ENCODE data around the gene CDKAL1.

DNA sequence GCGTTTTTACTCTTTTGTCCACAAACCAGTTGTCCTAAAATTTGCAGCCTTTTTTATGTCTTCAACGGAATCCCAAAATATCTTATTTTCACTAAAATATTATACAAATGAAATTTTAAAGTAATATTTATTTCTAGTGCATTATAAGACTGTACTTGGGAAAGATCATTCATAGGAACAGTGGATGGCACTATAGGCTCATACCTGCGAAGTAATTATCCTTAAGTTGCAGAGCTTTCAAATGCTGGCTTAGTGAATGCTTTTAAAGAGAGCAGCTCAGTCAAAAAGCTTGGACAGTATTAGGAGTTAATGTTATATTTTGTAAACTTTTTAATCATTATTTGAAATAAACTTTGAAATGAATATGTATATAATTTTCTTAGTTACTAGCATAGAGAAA lies 254.9 kb downstream of the CDKAL1 start:
- TF ChIP-seq ZNF274 (IDR thresholded peaks at IDR 0.05; ENCODE audit: low read depth, low read length) (no peak), SUZ12 (IDR thresholded peaks at IDR 0.05; ENCODE audit: extremely low read depth, insufficient read depth, insufficient read length) (no peak)
